ENCODE data around the gene QTRT2.

GRCh38 chr3:114114719-114115118 lies 58.2 kb downstream of the QTRT2 start:
- TF ChIP-seq, protein P1, sequence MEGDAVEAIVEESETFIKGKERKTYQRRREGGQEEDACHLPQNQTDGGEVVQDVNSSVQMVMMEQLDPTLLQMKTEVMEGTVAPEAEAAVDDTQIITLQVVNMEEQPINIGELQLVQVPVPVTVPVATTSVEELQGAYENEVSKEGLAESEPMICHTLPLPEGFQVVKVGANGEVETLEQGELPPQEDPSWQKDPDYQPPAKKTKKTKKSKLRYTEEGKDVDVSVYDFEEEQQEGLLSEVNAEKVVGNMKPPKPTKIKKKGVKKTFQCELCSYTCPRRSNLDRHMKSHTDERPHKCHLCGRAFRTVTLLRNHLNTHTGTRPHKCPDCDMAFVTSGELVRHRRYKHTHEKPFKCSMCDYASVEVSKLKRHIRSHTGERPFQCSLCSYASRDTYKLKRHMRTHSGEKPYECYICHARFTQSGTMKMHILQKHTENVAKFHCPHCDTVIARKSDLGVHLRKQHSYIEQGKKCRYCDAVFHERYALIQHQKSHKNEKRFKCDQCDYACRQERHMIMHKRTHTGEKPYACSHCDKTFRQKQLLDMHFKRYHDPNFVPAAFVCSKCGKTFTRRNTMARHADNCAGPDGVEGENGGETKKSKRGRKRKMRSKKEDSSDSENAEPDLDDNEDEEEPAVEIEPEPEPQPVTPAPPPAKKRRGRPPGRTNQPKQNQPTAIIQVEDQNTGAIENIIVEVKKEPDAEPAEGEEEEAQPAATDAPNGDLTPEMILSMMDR (IDR thresholded peaks at IDR 0.05), result no peak
- TF ChIP-seq POLR2A (IDR thresholded peaks at IDR 0.05), result no peak

Measured in thyroid gland (tissue), 4 donors.